Psoas muscle (tissue), 8 donors: ENCODE data around the gene SRD5A1. TPM values are rescaled to one million over a fixed set of nuclear protein-coding genes. Genes with fewer than 3 reads are reported as not detected.

Experiments
- ATAC-seq, 4 donors: fragments of 200-7000 bp; cut with Tn5 transposase; one replicate each; pipeline ENCODE4 v1.9.1; 2020; ENCODE audit warnings: moderate library complexity in 3 of 4, mild to moderate bottlenecking in 2 of 4
- DNase-seq, 2 donors: peaks; one replicate each; pipeline ENCODE4 v3.0.0-alpha.2; 2020
- H3K27ac ChIP-seq: fragments of 200-600 bp; one replicate; pipeline ENCODE4 v1.8.0; 2022
- H3K27me3 ChIP-seq, 3 donors: fragments of 200-600 bp in 1 of 3; one replicate each; pipeline versions ENCODE4 v1.6.1 to v1.8.0; 2013 to 2022; ENCODE audit warnings: low read length in 2 of 3, mild to moderate bottlenecking in 2 of 3, moderate library complexity in 1 of 3; ENCODE audit not compliant: insufficient read depth in 3 of 3
- H3K36me3 ChIP-seq, 2 donors: fragments of 200-600 bp in 1 of 2; one replicate each; pipeline versions ENCODE4 v1.6.1 to v1.8.0; 2013 to 2022; ENCODE audit warnings: low read depth in 1 of 2, mild to moderate bottlenecking in 1 of 2, moderate library complexity in 1 of 2; ENCODE audit not compliant: insufficient read depth in 1 of 2
- H3K4me1 ChIP-seq: fragments of 200-600 bp; one replicate; pipeline ENCODE4 v1.8.0; 2022
- H3K4me3 ChIP-seq: fragments of 200-600 bp; one replicate; pipeline ENCODE4 v1.8.0; 2022; ENCODE audit warnings: mild to moderate bottlenecking
- H3K9me3 ChIP-seq: fragments of 200-600 bp; one replicate; pipeline ENCODE4 v1.8.0; 2022
- CTCF ChIP-seq: fragments of 200-600 bp; IDR thresholded peaks from one replicate; pipeline ENCODE4 v1.8.0; 2022; ENCODE audit warnings: antibody characterized with exemption
- WGBS, 3 donors: extraction: QIAGEN DNeasy Blood & Tissue Kit; methylation state at CpG; one replicate each; pipeline versions ENCODE4 v1.1.6 to v1.1.7; 2013; 5-methylcytosine and 5-hydroxymethylcytosine counted together
- intact Hi-C, 2 donors: fragments of 100-400 bp; cut with DNase I; formaldehyde crosslinking; loops; one replicate each; pipeline versions ENCODE4 v1.11.0 to v1.14.2; 2022
- polyA plus RNA-seq, 3 donors: library from polyadenylated mRNA; stranded (reverse); fragments of 200-250 nt; gene quantifications; one replicate each; pipeline ENCODE4 v1.2.3, GENCODE V29; 2013
- total RNA-seq, 4 donors: library from RNA; stranded (reverse); fragmentation: NEBNext Ultra II Directional in 2 of 4; extraction: Animal tissue kit (Norgen Biotek cat#: 25700) in 2 of 4; gene quantifications; one replicate each; pipeline versions ENCODE4 v1.2.1 to v1.2.4, GENCODE V29; 2021 to 2023
- donor health status: healthy with polysubstance abuse.
- donor health status: DM: no; HTN: no; CAD: no; lungs with moderate emphysema.
- donor health status: Bipolar disorder and iron deficiency.
- donor health status: healthy.
- donor health status: DM: yes; HTN: yes; CAD: no.
- donor health status: DM: no; HTN: no; CAD: no.
- donor health status: DM: no; HTN: no; CAD: no.
- donor health status: DM: yes; HTN: yes; CAD: no.

SRD5A1 gene
- total and polyA plus RNA-seq, 7 donors, result 1.1 to 2.4 (median 1.7) TPM

DNA sequence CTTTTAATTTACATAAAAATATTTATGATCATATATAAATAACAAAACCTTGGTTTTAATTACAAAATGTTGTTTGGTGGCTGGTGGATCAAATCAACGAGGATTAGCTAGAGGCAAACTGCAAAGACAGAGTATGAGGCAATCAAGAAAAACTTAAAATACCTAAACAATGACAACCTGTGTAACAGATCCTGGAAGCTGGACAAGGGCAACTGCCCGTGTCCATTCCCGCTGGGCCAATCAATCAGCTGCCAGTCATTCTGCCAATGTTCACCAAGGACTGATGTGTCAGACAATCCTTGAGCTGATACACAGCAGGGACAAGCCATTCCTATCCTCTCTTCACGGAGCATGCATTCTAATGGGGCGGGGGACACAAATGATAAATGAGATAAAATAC is 76.8 kb downstream of the SRD5A1 start:
- intact Hi-C loops, result loop anchor here (5.0 to 10.0 kb wide), 2 partner anchors 78 to 255 kb away; partner anchors contain the start of genes NSUN2 (in 1 of the 2) and SRD5A1 (in 1 of the 2)
- no peak for TF ChIP-seq CTCF
- peaks cover 15% of the 10 kb centered on the region for H3K4me1 ChIP-seq

GRCh38 chr5:6710551-6711318 is 77.5 kb downstream of the SRD5A1 start:
- intact Hi-C loops, result loop anchor here (5.0 to 10.0 kb wide), 2 partner anchors 78 to 256 kb away; partner anchors contain the start of genes NSUN2 (in 1 of the 2) and SRD5A1 (in 1 of the 2)
- ATAC-seq, result no peak

More for the DNA sequence above, 76.8 kb downstream of the SRD5A1 start:
- Histone ChIP-seq H3K36me3 (no peaks in the 10 kb centered on the region), H3K27ac (no peak overlapping the region), H3K9me3 (no peaks in the 10 kb centered on the region), H3K27me3 (no peaks in the 10 kb centered on the region), H3K4me3 (no peak overlapping the region)
- DNase-seq, result no peak
- peak in 1 of 4 donors; percentile 28 for ATAC-seq
- WGBS, 3 donors, result 68 to 77% (median 68%) methylated on average over 5 of the region's 5 CpGs

DNA sequence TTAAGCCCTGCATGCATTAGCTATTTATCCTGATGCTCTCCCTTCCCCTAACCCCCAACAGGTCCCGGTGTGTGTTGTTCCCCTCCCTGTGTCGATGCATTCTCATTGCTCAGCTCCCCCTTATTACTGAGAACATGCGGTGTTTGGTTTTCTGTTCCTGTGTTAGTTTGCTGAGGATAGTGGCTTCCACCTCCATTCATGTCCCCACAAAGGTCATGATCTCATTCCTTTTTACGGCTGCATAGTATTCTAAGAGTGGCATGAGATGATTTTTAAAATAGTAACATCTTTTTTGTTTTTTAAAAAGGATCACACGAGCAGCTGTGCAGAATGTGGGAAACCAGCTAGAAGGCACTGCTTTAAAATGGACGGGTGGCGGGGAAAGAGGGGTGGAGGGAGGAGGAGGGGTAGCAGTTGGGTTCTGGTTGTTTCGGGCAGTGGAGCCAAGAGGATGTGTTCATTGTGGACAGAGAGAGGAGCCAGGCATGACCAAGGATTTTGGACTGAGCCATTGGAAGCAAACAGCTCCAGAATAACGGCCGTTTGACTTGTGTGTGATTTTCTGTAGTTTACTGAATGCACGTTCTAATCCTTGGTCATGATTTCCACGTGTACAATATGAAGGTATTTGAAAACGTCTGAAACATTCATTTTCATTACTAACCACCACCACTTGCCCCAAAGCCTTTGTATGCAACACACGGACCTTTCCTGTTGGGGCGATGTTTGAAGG is 78.3 kb downstream of the SRD5A1 start:
- peaks cover 24% of the 10 kb centered on the region for H3K4me1 ChIP-seq
- intact Hi-C loops, result loop anchor here (2.0 to 10.0 kb wide), 3 partner anchors 79 to 257 kb away; partner anchors contain the start of genes NSUN2 (in 2 of the 2) and SRD5A1 (in 2 of the 2)
- DNase-seq (no peak), ATAC-seq (no peak)
- peak overlapping the region; percentile 91 for H3K4me3 ChIP-seq
- no peak for TF ChIP-seq CTCF
- no peaks in the 10 kb centered on the region for H3K9me3 ChIP-seq
- H3K27me3 ChIP-seq, result no peaks in the 10 kb centered on the region
- 35 to 41% (median 36%) methylated on average over 15 of the region's 15 CpGs for WGBS, 3 donors
- H3K27ac ChIP-seq, result peak overlapping the region; percentile 99
- no peaks in the 10 kb centered on the region for H3K36me3 ChIP-seq

More at GRCh38 chr5:6710551-6711318, 77.5 kb downstream of the SRD5A1 start:
- peaks cover 16% of the 10 kb centered on the region for H3K4me1 ChIP-seq
- H3K9me3 ChIP-seq, result no peaks in the 10 kb centered on the region
- no peak overlapping the region for H3K4me3 ChIP-seq
- WGBS, 3 donors, result 81 to 86% (median 82%) methylated on average over 13 of the region's 13 CpGs
- no peak overlapping the region for H3K27ac ChIP-seq
- no peaks in the 10 kb centered on the region for H3K27me3 ChIP-seq
- DNase-seq, result no peak
- no peaks in the 10 kb centered on the region for H3K36me3 ChIP-seq
- no peak for TF ChIP-seq CTCF

DNA sequence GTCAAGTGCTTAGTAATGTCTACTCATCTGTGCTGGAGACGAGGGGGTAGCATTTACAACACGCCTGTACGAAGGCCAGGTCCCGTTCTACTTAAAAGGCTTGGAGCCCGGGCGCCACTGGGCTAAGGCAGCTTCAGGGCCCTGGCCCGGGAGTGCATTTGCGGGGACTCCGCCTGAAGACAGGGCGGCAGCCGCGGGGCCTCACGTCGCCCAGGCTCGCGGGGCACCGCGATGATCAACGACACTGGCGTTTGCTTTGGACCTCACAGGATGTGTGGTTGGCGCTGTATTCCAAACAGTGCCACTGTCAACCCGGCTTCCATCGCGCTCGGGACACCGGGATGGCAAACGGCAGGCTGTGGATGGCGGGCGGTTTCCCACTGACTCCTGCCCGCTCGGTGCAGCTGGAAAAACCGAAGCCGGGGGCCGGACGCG is 78.9 kb downstream of the SRD5A1 start:
- DNase-seq (peak; percentile 64 to 75), ATAC-seq (peak; percentile 9 to 59 (median 36))
- TF ChIP-seq CTCF, result no peak
- peak overlapping the region; percentile 91 for H3K4me3 ChIP-seq
- H3K9me3 ChIP-seq, result no peaks in the 10 kb centered on the region
- H3K4me1 ChIP-seq, result peaks cover 30% of the 10 kb centered on the region
- intact Hi-C loops, result loop anchor here (2.0 to 10.0 kb wide), 3 partner anchors 79 to 257 kb away; partner anchors contain the start of genes NSUN2 (in 2 of the 2) and SRD5A1 (in 2 of the 2)
- H3K36me3 ChIP-seq, result no peaks in the 10 kb centered on the region
- no peaks in the 10 kb centered on the region for H3K27me3 ChIP-seq
- peak overlapping the region; percentile 99 for H3K27ac ChIP-seq
- 0% methylated on average over 36 of the region's 36 CpGs for WGBS, 3 donors
